GM12873 (cell line): ENCODE measurements around the gene ARHGEF35.
"Not testable (repeated sequence)": the region's sequence is repeated elsewhere in the genome, so short reads cannot be mapped to it uniquely, and the experiment has no call there.

Experiments used
- CTCF ChIP-seq: IDR thresholded peaks from 2 replicates; pipeline ENCODE4 v1.5.1; 2012; ENCODE audit warnings: low read depth, mild to moderate bottlenecking, moderate library complexity, low read length, control low read depth; ENCODE audit not compliant: insufficient read depth; ENCODE audit errors: missing control alignments

ARHGEF35 gene

GRCh38 chr7:144195212-144195872, at the start of gene ARHGEF35:
Gene ARHGEF35 (minus strand): TSS chr7:144195833. CDS start chr7:144188383, 7,450 bp downstream.
- TF ChIP-seq CTCF, result not testable (repeated sequence)

GRCh38 chr7:144239365-144239764, 43.7 kb upstream of the ARHGEF35 start, which contains the start of gene OR2A42:
Gene OR2A42 (minus strand): TSS chr7:144239605. CDS start chr7:144232843, 6,762 bp downstream.
- not testable (repeated sequence) for TF ChIP-seq CTCF

GRCh38 chr7:144183166-144183565, 12.5 kb downstream of the ARHGEF35 start, which contains the start of gene CTAGE4:
Gene CTAGE4 (plus strand): TSS chr7:144183466. CDS start chr7:144183504, 38 bp downstream.
- not testable (repeated sequence) for TF ChIP-seq CTCF

- TF ChIP-seq CTCF, result peak; percentile 50
Measured at GRCh38 chr7:144178380-144179164, 17.1 kb downstream of the ARHGEF35 start.

- no peak for TF ChIP-seq CTCF
Measured at GRCh38 chr7:144174613-144175012, 21.0 kb downstream of the ARHGEF35 start.

- no peak for TF ChIP-seq CTCF
Measured at GRCh38 chr7:144164784-144165183, 30.8 kb downstream of the ARHGEF35 start.

- TF ChIP-seq CTCF, result no peak
Measured at GRCh38 chr7:144158861-144159260, 36.8 kb downstream of the ARHGEF35 start.
